ENCODE measurements around the gene ADGRF3.
"Not testable (repeated sequence)": the region's sequence is repeated elsewhere in the genome, so short reads cannot be mapped to it uniquely, and the experiment has no call there.

ADGRF3 gene

DNA sequence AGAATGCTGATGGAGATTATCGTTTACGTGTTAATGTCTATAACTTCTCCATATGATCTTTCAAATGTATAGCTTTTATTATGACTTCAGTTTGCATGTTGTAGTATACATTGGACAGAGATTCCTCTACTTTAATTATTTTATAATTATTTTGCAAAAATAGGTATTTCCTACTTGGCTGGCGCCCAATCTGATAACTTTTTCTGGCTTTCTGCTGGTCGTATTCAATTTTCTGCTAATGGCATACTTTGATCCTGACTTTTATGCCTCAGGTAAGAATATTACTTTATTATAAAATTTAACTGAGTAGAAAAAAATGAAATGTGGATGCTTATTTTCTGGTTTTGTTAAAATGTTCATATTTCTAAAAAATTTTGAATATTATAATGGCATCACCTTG is 18.1 kb upstream of the ADGRF3 start:
- POLR2A ChIA-PET = no interaction called here
- CTCF ChIA-PET = no interaction called here
- DNase-seq (ENCODE audit: extremely low spot score) = no peak
- no peak for TF ChIP-seq BHLHE40 (IDR thresholded peaks at IDR 0.05; ENCODE audit: borderline replicate concordance)
- no peak for TF ChIP-seq ELF4 (IDR thresholded peaks at IDR 0.05)
- TF ChIP-seq CTBP1 (IDR thresholded peaks at IDR 0.05; ENCODE audit: borderline replicate concordance) = no peak

DNA sequence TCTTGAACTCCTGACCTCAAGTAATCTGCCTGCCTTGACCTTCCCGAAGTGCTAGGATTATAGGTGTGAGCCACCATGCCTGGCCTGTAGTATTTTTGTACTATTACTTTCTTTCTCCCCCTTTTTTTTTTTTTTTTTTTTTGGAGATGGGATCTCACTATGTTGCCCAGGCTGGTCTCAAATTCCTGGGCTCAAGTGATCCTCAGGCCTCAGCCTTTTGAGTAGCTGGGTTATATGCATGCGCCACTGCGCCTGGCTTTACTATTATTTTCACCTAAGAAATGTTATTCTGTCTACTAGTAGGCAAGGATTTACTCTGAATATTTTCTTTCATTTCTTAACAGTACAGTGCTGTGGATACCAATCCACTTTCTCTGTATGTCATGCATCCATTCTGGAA is 17.4 kb upstream of the ADGRF3 start:
- ChIA-PET POLR2A (interaction anchor here (1.5 kb wide), 1 partner anchor 18 kb away, joined by 4 read pairs; the partner anchor contains the start of gene SELENOI), CTCF (no interaction called here)
- no peak for TF ChIP-seq FOXM1 (IDR thresholded peaks at IDR 0.05; ENCODE audit: borderline replicate concordance)
- no peak for TF ChIP-seq SP1 (IDR thresholded peaks at IDR 0.05)
- TF ChIP-seq FOXK2 (IDR thresholded peaks at IDR 0.05) = no peak
- no peak for TF ChIP-seq ARNT (IDR thresholded peaks at IDR 0.05)
- no peak for DNase-seq (ENCODE audit: extremely low spot score)

DNA sequence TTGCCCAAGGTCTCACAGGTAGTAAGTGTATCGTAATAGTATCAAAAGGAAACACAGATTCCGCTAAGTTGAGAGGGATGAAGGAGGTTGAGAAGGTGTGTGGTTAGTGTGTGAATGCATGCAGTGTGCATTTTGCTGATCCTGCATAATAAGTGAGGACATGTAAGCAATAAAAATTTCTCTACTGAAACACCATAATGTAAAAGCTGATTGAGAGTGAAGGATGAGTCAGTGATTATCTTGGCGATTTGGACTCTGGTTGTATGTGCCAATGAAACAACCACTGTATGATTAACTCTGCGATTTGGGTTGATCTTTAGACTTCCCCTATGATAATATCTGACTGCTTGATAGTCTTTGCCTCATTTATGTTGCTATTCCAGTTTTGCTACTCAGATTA is 16.7 kb upstream of the ADGRF3 start:
- DNase-seq (ENCODE audit: extremely low spot score) = no peak
- POLR2A ChIA-PET = interaction anchor here (1.5 kb wide), 1 partner anchor 18 kb away, joined by 4 read pairs; the partner anchor contains the start of gene SELENOI
- CTCF ChIA-PET = interaction anchor here (0.6 kb wide), 1 partner anchor 97 kb away, joined by 3 read pairs; no protein-coding TSS in a partner anchor
- TF ChIP-seq BHLHE40 (IDR thresholded peaks at IDR 0.05; ENCODE audit: borderline replicate concordance) = no peak
- no peak for TF ChIP-seq ARNT (IDR thresholded peaks at IDR 0.05)
- TF ChIP-seq, protein P1, sequence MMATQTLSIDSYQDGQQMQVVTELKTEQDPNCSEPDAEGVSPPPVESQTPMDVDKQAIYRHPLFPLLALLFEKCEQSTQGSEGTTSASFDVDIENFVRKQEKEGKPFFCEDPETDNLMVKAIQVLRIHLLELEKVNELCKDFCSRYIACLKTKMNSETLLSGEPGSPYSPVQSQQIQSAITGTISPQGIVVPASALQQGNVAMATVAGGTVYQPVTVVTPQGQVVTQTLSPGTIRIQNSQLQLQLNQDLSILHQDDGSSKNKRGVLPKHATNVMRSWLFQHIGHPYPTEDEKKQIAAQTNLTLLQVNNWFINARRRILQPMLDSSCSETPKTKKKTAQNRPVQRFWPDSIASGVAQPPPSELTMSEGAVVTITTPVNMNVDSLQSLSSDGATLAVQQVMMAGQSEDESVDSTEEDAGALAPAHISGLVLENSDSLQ (IDR thresholded peaks at IDR 0.05) = no peak
- no peak for TF ChIP-seq CTBP1 (IDR thresholded peaks at IDR 0.05; ENCODE audit: borderline replicate concordance)
- no peak for TF ChIP-seq NFRKB (IDR thresholded peaks at IDR 0.05)
- TF ChIP-seq HDGF (IDR thresholded peaks at IDR 0.05; ENCODE audit: borderline replicate concordance) = no peak
- no peak for TF ChIP-seq ZNF384 (IDR thresholded peaks at IDR 0.05)
- TF ChIP-seq L3MBTL2 (conservative IDR thresholded peaks at IDR 0.05) = no peak

DNA sequence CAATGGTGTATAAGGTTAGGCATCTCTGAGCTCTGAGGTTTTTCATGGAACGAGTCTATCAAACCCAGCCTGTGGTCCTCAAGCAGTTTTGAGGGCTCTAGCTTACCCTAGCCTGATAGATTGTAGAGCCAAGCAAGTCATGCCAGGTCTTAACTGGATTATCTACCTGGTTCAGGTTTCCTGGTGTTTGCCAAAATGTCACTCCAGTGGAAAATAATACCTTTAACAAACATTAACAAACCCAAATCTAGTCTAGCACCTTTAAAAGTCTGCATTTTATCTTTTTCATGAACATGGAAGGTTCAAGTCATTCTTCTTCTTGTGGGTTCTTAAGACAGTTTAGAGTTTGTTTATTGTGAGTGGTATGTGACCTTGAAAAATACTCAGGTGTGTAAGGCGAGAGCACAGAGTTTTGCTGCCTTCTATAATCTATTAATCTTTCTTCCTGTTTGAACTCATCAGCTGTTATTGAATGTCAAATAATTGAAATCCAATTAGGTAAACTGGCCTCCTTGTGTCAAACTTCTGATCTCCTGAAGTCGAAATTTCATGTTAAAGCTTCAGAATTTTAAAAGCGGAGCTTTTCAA is 13.4 kb upstream of the ADGRF3 start:
- CTCF ChIA-PET = no interaction called here
- POLR2A ChIA-PET = interaction anchor here (1.5 kb wide), 1 partner anchor 14 kb away, joined by 4 read pairs; the partner anchor contains the start of gene SELENOI
- DNase-seq (ENCODE audit: extremely low spot score) = no peak
- TF ChIP-seq ZNF384 (IDR thresholded peaks at IDR 0.05) = no peak
- TF ChIP-seq ELF4 (IDR thresholded peaks at IDR 0.05) = no peak

DNA sequence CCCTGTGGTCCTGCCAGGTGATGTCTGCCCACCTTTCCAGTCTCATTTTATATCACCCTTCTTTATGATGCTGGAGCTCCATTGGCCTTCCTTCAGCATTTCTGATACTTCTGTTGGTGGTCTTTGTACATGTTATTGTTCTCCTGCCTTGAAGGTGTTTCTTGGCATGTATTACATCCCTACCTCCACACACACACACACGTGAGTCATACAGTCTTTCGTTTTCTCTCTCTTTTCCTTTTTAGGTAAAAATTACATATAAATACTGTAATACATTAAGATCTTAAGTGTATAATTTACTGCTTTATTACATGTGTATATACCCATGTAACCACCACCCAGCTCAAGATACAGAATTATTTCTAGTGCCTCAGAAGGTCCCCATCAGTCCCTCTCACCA is 10.2 kb upstream of the ADGRF3 start:
- DNase-seq (ENCODE audit: extremely low spot score) = no peak
- TF ChIP-seq HDGF (IDR thresholded peaks at IDR 0.05; ENCODE audit: borderline replicate concordance) = no peak
- ChIA-PET CTCF (no interaction called here), POLR2A (interaction anchor here (0.6 to 2.5 kb wide), 3 partner anchors 10 to 12 kb away, joined by 3 to 14 read pairs (median 9); partner anchors contain the start of genes ADGRF3 and SELENOI)

DNA sequence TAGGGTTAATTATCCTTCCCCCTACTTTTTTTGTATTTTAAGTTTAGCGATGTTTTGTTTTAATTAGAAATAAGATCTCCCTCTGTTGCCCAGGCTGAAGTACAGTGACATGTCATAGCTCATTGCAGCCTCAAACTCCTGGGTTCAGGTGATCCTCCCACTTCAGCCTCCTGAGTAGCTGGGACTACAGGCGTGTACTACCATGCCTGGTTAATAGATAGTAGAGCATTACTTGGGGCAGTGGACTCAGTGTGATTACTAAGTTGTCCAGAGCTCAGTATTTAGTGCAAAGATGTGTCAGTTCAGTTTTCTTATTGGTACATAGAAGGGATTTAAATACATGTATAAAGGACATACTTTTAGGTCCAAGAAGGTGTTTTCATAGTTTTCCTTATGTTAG is 9.5 kb upstream of the ADGRF3 start:
- no peak for TF ChIP-seq NFRKB (IDR thresholded peaks at IDR 0.05)
- TF ChIP-seq TARDBP (IDR thresholded peaks at IDR 0.05) = no peak
- TF ChIP-seq SP1 (IDR thresholded peaks at IDR 0.05) = no peak
- TF ChIP-seq, protein P1 (IDR thresholded peaks at IDR 0.05) = no peak
- no peak for DNase-seq (ENCODE audit: extremely low spot score)
- CTCF ChIA-PET = no interaction called here
- POLR2A ChIA-PET = interaction anchor here (2.5 kb wide), 1 partner anchor 11 kb away, joined by 14 read pairs; the partner anchor contains the start of gene SELENOI

DNA sequence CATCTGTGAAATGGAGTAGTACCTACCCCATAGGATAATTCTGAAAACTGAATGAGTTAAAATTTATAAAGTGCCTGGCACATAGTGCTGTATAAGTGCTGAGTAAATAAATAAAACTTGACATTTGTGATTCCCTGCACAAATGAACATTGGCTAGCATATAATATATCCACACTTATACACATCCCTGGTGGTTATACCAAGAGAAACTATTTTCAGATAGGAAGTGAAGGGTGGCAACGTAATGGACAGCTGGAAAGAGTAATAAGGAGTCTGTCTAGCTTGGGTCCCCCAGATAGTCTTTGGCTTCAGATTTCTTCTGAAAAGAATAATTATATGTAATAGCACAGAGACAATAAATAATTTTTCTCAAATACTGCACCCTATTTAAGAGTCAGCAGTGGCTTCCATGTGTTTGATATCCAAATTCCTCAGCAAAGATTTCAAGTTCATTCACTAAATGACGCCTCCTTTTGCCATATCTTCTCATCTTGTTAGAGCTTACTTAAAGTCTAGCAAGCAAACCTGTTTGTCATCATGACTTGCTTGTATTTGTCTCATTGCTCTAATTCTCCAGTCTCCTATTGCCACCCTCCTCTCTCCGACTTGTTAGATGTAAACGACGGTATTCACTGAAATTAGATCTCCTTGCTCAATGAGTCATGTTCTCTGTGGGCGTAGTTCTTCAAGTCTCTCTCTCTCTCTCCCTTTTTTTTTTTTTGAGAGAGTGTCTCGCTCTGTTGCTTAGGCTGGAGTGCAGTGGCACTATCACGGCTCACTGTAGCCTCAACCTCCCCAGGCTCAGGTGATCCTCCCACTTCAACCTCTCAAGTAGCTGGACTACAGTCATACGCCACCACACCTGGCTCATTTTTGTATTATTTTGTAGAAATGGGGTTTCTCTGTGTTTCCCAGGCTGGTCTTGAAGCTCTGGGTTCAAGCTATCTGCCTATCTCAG is 8.7 kb upstream of the ADGRF3 start:
- CTCF ChIA-PET = no interaction called here
- TF ChIP-seq ZNF384 (IDR thresholded peaks at IDR 0.05) (peak; percentile 98), SUZ12 (IDR thresholded peaks at IDR 0.05) (no peak), ARNT (IDR thresholded peaks at IDR 0.05) (no peak)
- DNase-seq (ENCODE audit: extremely low spot score) = peak; percentile 55
- POLR2A ChIA-PET = interaction anchor here (2.5 kb wide), 1 partner anchor 10 kb away, joined by 14 read pairs; the partner anchor contains the start of gene SELENOI

DNA sequence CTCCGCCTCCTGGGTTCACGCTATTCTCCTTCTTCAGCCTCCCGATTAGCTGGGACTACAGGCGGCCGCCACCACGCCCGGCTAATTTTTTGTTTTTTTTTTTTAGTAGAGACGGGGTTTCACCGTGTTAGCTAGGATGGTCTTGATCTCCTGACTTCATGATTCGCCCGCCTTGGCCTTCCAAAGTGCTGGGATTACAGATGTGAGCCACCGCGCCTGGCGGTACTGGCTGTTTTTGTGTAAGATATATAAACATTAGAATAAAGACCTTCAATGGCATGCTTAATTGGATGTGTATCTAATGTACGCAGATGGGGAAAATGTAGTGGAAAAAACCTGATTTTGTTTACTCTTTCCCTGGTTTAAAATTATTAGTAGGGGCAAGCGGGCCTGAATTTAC is 7.9 kb upstream of the ADGRF3 start:
- CTCF ChIA-PET; DNase-seq (ENCODE audit: extremely low spot score): not testable (repeated sequence)
- POLR2A ChIA-PET = interaction anchor here (2.5 kb wide), 1 partner anchor 9 kb away, joined by 14 read pairs; the partner anchor contains the start of gene SELENOI
